Brain microvascular endothelial cell (primary cell): Measurements from ENCODE around the gene SLC22A31.
"Not testable (repeated sequence)": the region's sequence is repeated elsewhere in the genome, so short reads cannot be mapped to it uniquely, and the experiment has no call there.

Experiments used
- DNase-seq: peaks from one replicate; pipeline ENCODE4 v3.0.0-alpha.2; 2020
- H3K27ac ChIP-seq: fragments of 250-450 bp; sonication (Bioruptor Pico); 2 replicates; pipeline ENCODE4 v1.5.1; 2020; ENCODE audit warnings: mild to moderate bottlenecking, moderate library complexity
- H3K27me3 ChIP-seq: fragments of 250-450 bp; sonication (Bioruptor Pico); replicated peaks from 2 replicates; pipeline ENCODE4 v1.5.1; 2020; ENCODE audit warnings: mild to moderate bottlenecking
- H3K36me3 ChIP-seq: fragments of 250-450 bp; sonication (Bioruptor Pico); replicated peaks from 2 replicates; pipeline ENCODE4 v1.5.1; 2020; ENCODE audit warnings: mild to moderate bottlenecking
- H3K4me3 ChIP-seq: 2 replicates; pipeline ENCODE4 v1.5.1; 2011; ENCODE audit warnings: low read depth, mild to moderate bottlenecking, control low read depth, low read length, moderate library complexity
- in situ Hi-C: cut with HindIII; loops from 2 replicates; pipeline ENCODE4 v1.10.0; 2017; ENCODE audit warnings: low sequenced_read_pairs, low pct_ligation_motif_present
- TF ChIP-seq, protein P1 (sequence below): IDR thresholded peaks from 2 replicates; pipeline ENCODE4 v1.5.1; 2011; ENCODE audit warnings: low read depth, mild to moderate bottlenecking, moderate library complexity, low read length, control low read depth, inconsistent platforms; ENCODE audit errors: missing control alignments

Gene SLC22A31

DNA sequence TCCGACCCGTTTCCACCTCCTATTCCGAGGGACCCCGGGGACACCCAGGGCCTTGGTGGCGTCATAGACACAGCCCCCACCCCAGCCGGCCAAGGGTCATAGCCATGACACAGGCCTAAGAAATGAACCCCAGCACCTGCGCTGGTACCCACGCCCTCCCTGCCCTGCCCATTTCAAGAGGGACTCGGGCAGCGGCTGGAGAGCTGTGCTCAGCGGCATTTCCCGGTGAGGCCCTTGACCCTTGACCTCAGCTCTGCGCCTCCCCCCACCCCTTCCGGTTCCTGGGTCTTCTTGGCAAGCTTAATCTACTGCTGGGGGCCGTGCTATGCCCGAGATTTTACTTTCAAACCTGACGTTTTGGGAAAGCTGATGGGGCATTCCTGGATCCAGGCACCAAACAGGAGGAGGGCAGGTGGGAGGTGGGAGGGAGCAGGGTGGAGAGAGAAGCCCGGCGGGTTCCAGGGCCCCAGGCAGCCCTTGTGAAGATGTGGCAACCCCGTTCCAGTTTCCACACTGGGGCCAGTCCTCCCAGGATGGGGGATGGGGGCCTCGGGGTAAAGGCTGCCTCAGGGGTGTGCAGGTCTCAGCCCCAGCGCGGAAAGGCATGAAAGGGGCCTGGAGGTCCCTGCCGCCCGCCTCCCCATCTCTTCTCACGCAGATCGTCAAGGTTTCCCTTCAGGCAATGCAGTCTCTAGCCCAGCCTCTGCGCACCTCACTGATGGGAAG lies at the start of gene SLC22A31:
Gene SLC22A31 (minus strand): TSS at position 414 of the 726 bp plus-strand sequence. CDS start 36 bp downstream, at position 378.
- Histone ChIP-seq H3K4me3 (no peak within 1 kb of the TSS), H3K27ac (no peak within 1 kb of the TSS), H3K27me3 (peaks cover 32% of the 10 kb centered on the region), H3K36me3 (no peaks in the 10 kb centered on the region)
- in situ Hi-C loops = no loop called here
- TF ChIP-seq, protein P1, sequence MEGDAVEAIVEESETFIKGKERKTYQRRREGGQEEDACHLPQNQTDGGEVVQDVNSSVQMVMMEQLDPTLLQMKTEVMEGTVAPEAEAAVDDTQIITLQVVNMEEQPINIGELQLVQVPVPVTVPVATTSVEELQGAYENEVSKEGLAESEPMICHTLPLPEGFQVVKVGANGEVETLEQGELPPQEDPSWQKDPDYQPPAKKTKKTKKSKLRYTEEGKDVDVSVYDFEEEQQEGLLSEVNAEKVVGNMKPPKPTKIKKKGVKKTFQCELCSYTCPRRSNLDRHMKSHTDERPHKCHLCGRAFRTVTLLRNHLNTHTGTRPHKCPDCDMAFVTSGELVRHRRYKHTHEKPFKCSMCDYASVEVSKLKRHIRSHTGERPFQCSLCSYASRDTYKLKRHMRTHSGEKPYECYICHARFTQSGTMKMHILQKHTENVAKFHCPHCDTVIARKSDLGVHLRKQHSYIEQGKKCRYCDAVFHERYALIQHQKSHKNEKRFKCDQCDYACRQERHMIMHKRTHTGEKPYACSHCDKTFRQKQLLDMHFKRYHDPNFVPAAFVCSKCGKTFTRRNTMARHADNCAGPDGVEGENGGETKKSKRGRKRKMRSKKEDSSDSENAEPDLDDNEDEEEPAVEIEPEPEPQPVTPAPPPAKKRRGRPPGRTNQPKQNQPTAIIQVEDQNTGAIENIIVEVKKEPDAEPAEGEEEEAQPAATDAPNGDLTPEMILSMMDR = no peak
- DNase-seq = no peak

DNA sequence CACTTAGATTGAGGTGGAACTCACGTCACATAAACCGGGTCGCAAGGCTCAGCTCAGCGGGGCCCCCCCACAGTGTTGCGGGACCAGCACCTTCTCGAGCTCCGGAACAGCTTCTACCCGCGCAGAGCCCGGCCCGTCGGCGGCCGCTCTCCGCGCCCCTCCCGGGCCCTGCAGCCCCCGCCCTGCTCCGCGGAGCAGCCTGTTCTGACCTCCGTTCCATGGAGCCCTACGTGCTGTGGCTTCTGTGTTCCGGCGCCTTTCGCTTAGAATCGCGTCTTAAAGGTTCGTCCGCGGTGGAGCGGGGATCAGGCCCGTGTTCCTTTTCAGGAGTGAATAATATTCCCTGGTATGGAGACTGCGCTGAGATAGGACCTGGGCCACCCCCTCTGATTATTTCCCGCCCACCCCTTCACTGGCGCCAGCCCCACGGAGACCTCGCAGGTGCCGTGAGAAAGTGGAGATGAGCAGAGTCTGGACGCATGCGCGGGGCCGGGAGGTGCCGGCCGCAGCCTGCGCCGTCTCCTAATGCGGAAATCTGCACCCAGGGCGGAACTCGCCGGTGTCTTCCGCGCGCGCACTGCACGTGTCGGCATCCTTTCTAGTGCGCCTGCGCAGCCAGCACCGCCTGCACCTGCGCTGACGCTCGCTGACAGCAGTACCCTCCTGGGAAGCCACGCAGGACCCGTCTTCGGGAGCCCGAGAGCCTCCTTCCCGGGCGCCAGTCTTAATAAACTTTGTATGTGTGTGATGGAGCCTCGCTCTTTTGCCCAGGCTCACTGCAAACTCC lies 48.1 kb upstream of the SLC22A31 start:
- Histone ChIP-seq H3K27me3 (no peaks in the 10 kb centered on the region), H3K4me3 (no peak overlapping the region), H3K36me3 (no peaks in the 10 kb centered on the region), H3K27ac (no peak overlapping the region)
- TF ChIP-seq, protein P1 = no peak
- in situ Hi-C loops = no loop called here
- no peak for DNase-seq

DNA sequence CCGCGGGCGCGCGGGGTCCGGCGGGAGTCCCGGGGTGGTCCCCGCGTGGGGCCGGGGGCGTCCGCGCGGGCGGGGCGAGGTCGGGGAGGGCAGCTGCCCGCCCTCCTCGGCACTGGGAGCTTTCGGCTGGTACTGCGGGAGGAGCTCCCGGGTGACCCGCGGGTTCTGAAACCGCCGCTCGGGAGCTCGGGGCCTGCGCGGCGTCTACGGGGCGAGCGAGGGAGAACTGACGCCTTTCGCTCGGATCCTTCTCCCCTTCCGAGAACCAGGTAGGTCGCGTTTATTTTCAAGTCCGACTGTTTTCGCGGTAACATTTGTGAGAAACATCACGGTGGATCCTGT lies 47.4 kb upstream of the SLC22A31 start:
- H3K27ac ChIP-seq, H3K36me3 ChIP-seq, in situ Hi-C loops, DNase-seq, H3K27me3 ChIP-seq: not testable (repeated sequence)
- peak overlapping the region; percentile 40 for H3K4me3 ChIP-seq

DNA sequence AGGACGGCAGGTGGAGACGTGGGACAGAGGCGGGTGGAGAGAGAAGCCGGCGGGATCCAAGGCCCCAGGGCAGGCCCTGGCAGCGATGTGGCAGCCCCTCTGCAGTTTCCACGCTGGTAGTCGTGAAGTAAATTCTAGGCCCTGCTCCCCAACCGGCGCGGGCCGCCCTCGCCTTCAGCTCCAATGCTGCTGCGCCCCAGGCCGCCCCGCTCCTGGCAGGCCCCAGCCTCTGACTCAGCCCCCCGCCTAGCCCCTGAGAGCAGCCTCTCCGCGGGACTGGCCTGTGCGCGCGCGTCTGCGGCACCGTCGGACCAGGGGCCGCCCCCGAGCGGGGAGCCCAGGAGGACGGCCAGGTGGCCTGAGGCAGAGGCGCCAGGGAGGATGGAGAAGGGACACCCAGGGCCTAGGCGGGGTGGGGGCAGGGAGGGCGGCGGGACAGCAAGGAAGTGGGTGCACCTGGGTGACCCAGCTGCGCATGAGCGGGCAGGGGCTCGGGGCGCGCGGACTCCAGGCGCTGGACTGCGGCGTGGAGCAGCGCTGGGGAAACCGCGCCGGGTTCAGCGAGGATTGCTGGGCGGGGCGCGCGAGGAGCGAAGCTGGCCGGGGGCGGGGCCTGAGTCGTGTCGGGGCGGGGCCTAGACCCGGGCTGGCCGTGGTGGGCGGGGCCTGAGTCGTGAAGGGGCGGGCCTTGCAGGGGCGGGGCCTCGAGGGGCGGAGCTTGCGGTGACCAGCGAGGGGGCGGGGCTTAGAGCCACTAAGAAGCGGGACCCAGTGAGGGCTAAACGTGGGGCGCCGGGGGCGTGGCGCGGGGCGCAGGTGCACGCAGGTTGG lies 46.8 kb upstream of the SLC22A31 start:
- no peaks in the 10 kb centered on the region for H3K36me3 ChIP-seq
- in situ Hi-C loops = no loop called here
- peak overlapping the region; percentile 48 for H3K4me3 ChIP-seq
- DNase-seq = peak; percentile 55
- no peaks in the 10 kb centered on the region for H3K27me3 ChIP-seq
- TF ChIP-seq, protein P1 = no peak
- no peak overlapping the region for H3K27ac ChIP-seq

DNA sequence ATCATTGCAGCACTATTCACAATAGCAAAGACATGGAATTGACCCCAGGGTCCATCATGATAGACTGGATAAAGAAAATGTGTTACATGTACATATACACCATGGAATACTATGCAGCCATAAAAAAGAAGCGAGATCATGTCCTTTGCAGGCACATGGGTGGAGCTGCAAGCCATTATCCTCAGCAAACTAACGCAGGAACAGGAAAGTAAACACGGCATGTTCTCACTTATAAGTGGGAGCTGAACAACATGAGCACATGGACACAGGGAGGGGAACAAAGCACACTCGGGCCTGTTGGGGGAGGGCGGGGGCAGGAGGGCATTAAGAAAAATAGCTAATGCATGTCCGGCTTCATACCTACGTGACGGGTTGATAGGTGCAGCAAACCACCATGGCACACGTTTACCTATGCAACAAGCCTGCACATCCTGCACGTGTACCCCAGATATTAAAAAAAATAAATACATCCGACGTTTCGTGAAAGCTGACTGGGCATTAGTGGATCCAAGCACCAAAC lies 46.1 kb upstream of the SLC22A31 start:
- in situ Hi-C loops = no loop called here
- H3K4me3 ChIP-seq = peak overlapping the region; percentile 48
- TF ChIP-seq, protein P1 = peak; percentile 27
- DNase-seq = no peak
- no peak overlapping the region for H3K27ac ChIP-seq
- H3K27me3 ChIP-seq = no peaks in the 10 kb centered on the region
- no peaks in the 10 kb centered on the region for H3K36me3 ChIP-seq
